Stimulated activated CD4-positive, alpha-beta T cell treated with anti-CD3 and anti-CD28 coated beads, Interleukin-12 subunit alpha, Interleukin-12 subunit beta, amount 100 ng/mL, for 24 hours (primary cell): Measurements from ENCODE around the gene TRPV2.

ENCODE experiments used
- DNase-seq, 2 experiments: peaks; one replicate each; pipeline ENCODE4 v3.0.0-alpha.2; 2020; ENCODE audit warnings: low read depth in 2 of 2

TRPV2 gene

GRCh38 chr17:16407911-16408588 is 7.3 kb upstream of the TRPV2 start:
- no peak for DNase-seq

- DNase-seq, result no peak
These were observed 2.0 kb downstream of the TRPV2 start for GRCh38 chr17:16417399-16417798.

- DNase-seq, result no peak
These were observed 2.7 kb downstream of the TRPV2 start for GRCh38 chr17:16417896-16418684.

- DNase-seq, result no peak
These were observed 3.3 kb downstream of the TRPV2 start for GRCh38 chr17:16418685-16419068.

- DNase-seq, result no peak
These were observed 3.9 kb downstream of the TRPV2 start for GRCh38 chr17:16419074-16419928.

- peak in 1 of 2 experiments; percentile 59 for DNase-seq
These were observed 4.5 kb downstream of the TRPV2 start for GRCh38 chr17:16419929-16420271.

GRCh38 chr17:16422416-16422815 is 7.0 kb downstream of the TRPV2 start:
- no peak for DNase-seq

- no peak for DNase-seq
These were observed 8.0 kb downstream of the TRPV2 start for GRCh38 chr17:16423226-16423872.

- DNase-seq, result no peak
These were observed 9.8 kb downstream of the TRPV2 start for GRCh38 chr17:16425202-16425601.

GRCh38 chr17:16425698-16426659 is 10.6 kb downstream of the TRPV2 start:
- no peak for DNase-seq

GRCh38 chr17:16427020-16427419 is 11.6 kb downstream of the TRPV2 start:
- no peak for DNase-seq

- DNase-seq, result no peak
These were observed 12.9 kb downstream of the TRPV2 start for GRCh38 chr17:16428098-16428882.

- DNase-seq, result no peak
These were observed 13.7 kb downstream of the TRPV2 start for GRCh38 chr17:16429083-16429482.

- DNase-seq, result no peak
These were observed 15.3 kb downstream of the TRPV2 start for GRCh38 chr17:16430650-16431049.

- no peak for DNase-seq
These were observed 16.6 kb downstream of the TRPV2 start for GRCh38 chr17:16432017-16432416.

- no peak for DNase-seq
These were observed 18.1 kb downstream of the TRPV2 start for GRCh38 chr17:16433514-16433913.

- DNase-seq, result no peak
These were observed 19.3 kb downstream of the TRPV2 start for GRCh38 chr17:16434662-16435061.

- DNase-seq, result no peak
These were observed 20.8 kb downstream of the TRPV2 start for GRCh38 chr17:16435925-16436886.

- no peak for DNase-seq
These were observed 21.7 kb downstream of the TRPV2 start for GRCh38 chr17:16437083-16437482.
